GM19193 (cell line): ENCODE results near the gene ATP10D.

Experiments
- POLR2A ChIP-seq: IDR thresholded peaks from 4 replicates; pipeline ENCODE4 v1.6.1; 2011; ENCODE audit not compliant: insufficient read depth, insufficient read length; ENCODE audit errors: extremely low read depth

ATP10D gene

DNA sequence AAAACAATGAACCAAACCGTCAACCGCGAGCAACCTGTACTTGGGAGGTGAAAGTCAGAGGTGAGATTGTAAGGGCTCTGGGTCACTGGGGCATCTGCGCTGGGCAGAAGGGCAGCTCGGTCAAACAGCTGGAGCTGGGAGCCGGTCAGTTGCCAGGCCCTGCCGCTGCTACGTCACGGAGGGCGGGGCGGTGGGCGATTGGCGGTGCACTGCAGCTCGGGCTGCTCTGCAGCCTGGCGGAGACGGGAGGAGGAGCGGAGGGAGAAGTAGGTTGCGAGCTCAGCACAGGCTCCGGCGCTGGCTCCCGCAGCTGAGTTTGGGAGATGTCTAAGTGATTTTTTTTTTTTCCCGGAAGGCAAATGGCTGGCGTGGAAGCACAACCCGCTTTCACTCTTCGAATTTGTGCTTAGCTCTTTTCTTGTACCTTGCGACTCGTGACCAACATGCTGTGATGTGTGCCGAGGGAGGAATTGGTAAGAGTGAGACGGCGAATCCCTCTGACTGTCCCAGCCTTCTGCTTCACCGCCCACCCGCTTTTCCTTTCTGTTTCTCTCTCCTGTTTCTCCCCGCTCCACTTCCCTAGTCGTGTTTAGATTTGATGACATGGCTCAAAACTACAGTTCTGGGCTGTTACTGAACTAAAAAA, at the start of gene ATP10D:
Gene ATP10D (plus strand): TSS at position 229 of the 646 bp plus-strand sequence. CDS start 27,266 bp downstream, outside the sequence.
- TF ChIP-seq POLR2A, result peak; percentile 95

DNA sequence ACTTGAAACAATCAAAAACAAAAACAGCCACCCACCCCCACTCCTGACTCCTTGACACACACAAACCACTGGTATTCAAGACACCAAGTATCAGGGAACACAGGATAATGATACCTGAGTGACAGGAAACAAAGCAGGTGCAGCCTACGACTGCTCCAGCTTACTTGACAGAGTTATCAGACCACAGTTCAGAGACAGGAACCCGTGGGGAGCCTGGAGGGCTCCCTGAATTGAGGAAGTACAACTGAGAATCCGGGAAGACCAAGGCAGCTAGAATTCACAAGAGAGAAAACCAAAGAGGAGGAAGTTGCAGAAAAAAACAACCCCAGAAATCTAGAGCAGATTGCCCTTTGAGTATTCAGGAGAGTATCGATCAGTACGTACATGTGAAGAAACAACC, 42.1 kb upstream of the ATP10D start:
- no peak for TF ChIP-seq POLR2A

- no peak for TF ChIP-seq POLR2A
Observed at GRCh38 chr4:47444031-47444430, 41.0 kb upstream of the ATP10D start.

DNA sequence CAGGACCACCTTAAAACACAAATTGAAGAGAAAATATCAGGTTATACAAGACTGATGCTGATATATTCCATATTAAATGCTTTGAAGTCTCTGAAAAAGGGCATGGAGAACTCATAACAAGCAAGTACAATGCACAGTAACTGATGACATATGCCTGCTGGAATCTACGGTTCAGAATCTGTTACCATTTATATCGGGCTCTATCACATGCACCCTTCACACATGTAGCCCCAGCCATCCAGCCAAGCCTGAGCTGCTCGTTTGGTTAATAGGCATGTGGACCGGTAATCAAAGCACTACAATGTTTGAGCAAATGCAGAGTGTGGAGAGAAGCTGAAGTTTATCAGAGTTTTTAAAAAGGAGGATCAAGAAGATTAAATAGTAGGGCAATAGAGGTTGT, 33.4 kb upstream of the ATP10D start:
- no peak for TF ChIP-seq POLR2A

GRCh38 chr4:47462799-47463234, 22.3 kb upstream of the ATP10D start:
- TF ChIP-seq POLR2A, result no peak

- peak; percentile 89 for TF ChIP-seq POLR2A
Observed at GRCh38 chr4:47463235-47463956, 21.7 kb upstream of the ATP10D start, which contains the start of gene COMMD8. Gene COMMD8, minus strand, starts transcription at chr4:47463702. Its CDS starts 51 bp downstream, at chr4:47463651.

GRCh38 chr4:47465004-47465403, 20.1 kb upstream of the ATP10D start:
- no peak for TF ChIP-seq POLR2A

- no peak for TF ChIP-seq POLR2A
Observed at GRCh38 chr4:47466056-47466785, 18.9 kb upstream of the ATP10D start.

- no peak for TF ChIP-seq POLR2A
Observed at GRCh38 chr4:47468706-47469365, 16.2 kb upstream of the ATP10D start.

DNA sequence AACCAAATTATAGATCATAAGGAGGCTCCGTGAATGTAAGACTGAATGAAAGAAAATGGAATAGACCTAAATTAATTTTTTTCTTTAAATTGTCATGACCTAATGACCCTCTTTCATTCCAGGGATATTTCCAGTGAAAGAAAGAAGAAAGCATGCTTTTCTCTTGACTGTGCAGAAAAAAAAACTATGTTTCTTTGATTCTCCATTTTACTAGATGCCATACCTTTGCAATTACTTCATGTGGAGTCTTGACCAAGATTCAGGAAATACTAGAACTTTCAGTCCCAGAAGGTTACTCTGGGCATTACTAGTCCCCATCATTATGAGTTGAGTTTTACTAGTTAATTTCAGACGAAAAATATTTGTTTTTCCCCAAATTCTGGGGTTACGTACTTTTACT, 15.1 kb upstream of the ATP10D start:
- TF ChIP-seq POLR2A, result no peak

- no peak for TF ChIP-seq POLR2A
Observed at GRCh38 chr4:47471064-47471463, 14.0 kb upstream of the ATP10D start.

- no peak for TF ChIP-seq POLR2A
Observed at GRCh38 chr4:47471591-47471990, 13.5 kb upstream of the ATP10D start.

DNA sequence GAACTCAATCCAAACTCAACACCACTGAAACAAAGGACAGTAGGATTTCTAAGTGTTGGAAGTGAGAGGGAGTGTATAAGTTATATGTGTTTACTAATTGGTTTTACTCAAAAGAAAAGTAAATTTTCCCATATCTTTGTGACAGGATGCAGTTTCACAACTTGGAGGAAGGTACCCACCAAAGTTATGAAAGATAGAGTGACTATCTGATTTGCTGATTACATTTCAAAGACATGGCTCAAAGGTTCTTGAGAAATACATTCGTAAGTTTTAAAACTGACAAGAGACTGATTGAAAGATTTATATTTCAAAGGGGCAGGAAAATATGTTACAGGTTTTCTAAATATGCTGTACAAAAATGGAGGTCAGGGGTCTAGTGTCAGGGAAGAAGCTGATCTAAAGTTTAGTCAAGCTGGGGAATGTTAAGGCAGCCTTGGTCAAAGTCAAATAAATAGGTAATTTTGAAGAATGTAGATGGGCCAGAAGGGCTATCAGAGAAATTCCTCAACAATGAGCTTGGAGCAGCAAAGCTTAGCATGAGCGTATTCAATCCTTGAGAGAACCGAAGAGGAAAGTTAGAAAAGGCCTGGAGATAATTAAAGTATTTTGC, 11.8 kb upstream of the ATP10D start:
- no peak for TF ChIP-seq POLR2A

DNA sequence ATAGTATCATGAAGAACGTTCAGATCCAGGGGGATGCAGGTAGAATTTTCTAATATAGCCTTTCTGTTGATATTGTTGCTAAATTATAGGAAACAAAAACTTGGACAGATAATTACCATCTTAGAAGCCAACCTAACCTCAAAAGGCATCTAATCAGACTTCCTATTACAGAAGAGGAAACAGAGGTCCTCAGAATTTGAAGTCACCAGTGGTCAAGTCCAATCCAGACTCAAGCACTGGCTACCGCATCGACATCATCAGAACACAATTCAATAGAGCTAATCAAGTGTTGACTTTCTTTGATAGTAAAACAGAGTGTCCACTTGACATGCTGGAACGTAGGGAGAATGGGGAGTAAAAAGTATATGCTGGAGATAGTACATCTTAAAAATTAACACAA, 10.3 kb upstream of the ATP10D start:
- TF ChIP-seq POLR2A, result no peak
